Measurements from ENCODE around the gene MEDAG.
"Not testable (repeated sequence)": the region's sequence is repeated elsewhere in the genome, so short reads cannot be mapped to it uniquely, and the experiment has no call there.

MEDAG gene

GRCh38 chr13:30910676-30911075 is 4.6 kb downstream of the MEDAG start:
- no peak for DNase-seq

- DNase-seq, result no peak
Observed at GRCh38 chr13:30915691-30916541, 9.8 kb downstream of the MEDAG start.

DNA sequence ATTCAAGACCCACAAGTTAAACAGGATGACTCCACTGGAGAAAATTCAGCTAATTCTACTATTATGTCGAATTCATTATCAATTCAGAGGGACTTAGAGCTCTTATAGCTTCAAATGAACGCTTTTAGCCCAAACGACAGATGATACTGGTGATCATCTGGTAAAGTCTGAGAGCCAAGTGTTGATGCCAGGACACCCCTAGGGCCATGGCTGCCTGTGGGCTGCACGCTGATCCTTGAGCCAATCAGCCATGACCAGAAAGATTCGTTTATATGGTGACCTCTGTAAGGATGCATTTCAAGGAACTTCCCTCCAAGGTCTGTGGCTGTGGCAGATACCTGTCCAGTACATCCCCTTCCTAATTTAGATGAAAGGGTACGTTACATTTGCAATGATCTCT is 10.9 kb downstream of the MEDAG start:
- no peak for DNase-seq

GRCh38 chr13:30918662-30919405 is 12.8 kb downstream of the MEDAG start:
- no peak for DNase-seq

GRCh38 chr13:30920162-30920909 is 14.3 kb downstream of the MEDAG start:
- no peak for DNase-seq

DNA sequence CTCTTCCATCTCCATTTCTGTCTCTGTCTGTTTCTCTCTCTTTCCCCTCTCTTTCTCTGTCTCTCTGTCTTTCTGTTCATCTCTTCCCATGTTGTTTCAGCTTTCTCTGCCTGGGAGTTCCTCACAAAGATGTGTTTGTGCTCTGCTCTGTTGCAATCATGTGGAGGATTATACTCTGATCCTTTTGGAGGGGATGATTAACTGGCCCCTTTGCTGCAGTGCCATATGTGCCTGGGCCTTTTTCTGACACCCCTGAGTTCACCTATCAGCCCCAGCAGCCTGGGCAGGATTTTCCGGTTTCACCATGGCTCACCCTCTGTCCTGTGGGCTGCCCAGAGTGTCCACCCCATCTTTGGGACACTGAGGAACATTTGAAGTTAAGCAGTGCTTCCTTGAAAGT is 17.3 kb downstream of the MEDAG start:
- DNase-seq, result no peak

GRCh38 chr13:30924721-30925120 is 18.6 kb downstream of the MEDAG start:
- DNase-seq, result no peak

DNA sequence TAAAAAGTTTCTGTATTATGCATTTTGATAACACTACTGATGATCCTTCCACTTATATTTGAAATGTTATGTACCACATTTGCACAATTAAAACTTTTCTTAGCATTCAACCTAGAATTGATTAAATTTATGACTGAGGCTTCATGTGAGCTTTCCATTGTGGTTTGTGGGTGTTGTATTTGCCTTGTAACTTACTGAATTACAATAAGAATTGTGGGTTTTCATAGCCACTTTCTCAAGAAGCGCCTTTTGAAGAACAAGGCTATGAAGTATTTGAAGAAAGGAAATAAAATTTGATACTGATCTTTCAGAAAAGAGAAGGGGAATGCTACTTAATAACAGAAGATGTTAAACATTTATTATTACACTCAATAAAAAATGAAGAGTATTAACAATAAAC is 19.4 kb downstream of the MEDAG start:
- DNase-seq, result no peak

- DNase-seq, result no peak
Observed at GRCh38 chr13:30926781-30927180, 20.7 kb downstream of the MEDAG start.

- not testable (repeated sequence) for DNase-seq
Observed at GRCh38 chr13:30927188-30927587, 21.1 kb downstream of the MEDAG start.

DNA sequence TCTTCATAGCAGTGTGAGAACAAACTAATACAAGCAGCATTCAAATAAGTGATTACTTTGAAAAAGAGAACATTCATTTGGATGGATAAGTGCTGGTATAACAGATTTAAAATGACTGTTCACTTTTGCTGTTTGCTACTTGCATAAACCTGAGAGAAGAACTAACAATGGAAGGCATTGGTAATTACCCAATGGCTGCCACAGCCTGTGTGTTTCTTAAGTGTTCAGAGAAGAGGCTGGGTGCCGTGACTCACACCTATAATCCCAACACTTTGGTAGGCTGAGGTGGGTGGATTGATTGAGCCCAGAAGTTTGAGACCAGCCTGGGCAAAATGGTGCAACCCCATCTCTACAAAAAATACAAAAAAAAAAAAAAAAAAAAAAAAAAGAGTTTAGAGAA is 21.5 kb downstream of the MEDAG start:
- DNase-seq, result no peak

DNA sequence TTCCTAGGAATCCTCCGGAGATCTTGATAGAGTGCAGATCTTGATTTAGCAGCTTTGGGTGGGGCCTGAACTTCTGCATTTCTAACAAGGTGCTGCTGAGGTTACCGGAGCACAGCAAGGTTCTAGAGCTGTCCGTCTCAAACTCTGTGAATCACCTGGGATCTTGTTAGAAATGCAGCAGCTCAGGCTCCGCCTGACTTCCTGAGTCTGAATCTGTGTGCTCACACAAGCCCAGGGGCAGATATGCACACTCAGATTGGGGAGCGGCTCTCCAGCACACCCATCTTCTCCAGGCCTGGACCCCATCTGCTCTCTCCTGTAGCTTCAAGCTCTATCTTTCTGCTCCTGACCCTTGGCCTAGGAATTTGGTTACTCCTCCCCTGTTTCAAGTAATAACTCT is 22.9 kb downstream of the MEDAG start:
- DNase-seq, result no peak

GRCh38 chr13:30932481-30933353 is 26.6 kb downstream of the MEDAG start, which contains the start of gene TEX26:
Gene TEX26, plus strand, starts transcription at chr13:30932656. Its CDS starts 60 bp downstream, at chr13:30932716.
- no peak for DNase-seq

GRCh38 chr13:30933354-30933670 is 27.2 kb downstream of the MEDAG start:
- no peak for DNase-seq

DNA sequence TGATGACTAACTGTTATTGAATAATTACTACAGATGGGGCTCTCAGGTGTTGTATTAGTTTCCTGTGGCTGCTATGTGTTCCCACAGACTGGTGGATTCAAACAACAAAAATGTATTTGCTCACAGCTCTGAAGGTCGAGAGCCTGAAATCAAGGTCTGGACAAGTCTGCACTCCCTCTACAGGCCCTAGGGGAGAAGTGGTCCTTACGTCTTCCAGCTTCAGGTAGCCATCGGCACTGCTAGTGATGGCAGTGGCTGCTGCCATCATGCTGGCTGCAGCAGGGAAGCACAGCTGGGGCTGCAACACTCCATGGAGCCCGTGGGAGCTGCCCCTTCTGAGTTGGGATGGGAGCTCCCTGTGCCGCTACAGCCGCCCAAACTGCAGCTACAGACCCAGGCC is 28.3 kb downstream of the MEDAG start:
- no peak for DNase-seq

DNA sequence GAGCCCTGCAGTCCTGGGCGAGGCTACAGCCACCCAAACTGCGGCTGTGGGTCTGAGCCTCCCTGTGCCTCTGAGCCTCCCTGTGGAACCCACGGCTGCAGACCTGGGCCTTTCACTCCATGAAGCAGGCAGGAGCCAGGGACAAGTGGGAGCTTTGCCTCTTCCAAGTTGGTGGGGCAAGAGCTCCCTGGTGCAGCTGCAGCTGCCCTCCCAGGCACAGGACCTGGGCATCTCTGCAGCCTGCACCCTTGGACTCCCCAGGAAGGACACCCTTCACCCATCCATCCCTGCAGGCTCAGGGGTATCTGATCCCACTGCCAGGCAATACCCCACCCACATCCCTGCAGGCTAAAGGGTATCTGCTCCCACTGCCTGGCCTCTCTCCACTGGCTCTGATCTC is 28.7 kb downstream of the MEDAG start:
- DNase-seq, result no peak

GRCh38 chr13:30936971-30937370 is 30.9 kb downstream of the MEDAG start:
- no peak for DNase-seq

- DNase-seq, result no peak
Observed at GRCh38 chr13:30943881-30944280, 37.8 kb downstream of the MEDAG start.

DNA sequence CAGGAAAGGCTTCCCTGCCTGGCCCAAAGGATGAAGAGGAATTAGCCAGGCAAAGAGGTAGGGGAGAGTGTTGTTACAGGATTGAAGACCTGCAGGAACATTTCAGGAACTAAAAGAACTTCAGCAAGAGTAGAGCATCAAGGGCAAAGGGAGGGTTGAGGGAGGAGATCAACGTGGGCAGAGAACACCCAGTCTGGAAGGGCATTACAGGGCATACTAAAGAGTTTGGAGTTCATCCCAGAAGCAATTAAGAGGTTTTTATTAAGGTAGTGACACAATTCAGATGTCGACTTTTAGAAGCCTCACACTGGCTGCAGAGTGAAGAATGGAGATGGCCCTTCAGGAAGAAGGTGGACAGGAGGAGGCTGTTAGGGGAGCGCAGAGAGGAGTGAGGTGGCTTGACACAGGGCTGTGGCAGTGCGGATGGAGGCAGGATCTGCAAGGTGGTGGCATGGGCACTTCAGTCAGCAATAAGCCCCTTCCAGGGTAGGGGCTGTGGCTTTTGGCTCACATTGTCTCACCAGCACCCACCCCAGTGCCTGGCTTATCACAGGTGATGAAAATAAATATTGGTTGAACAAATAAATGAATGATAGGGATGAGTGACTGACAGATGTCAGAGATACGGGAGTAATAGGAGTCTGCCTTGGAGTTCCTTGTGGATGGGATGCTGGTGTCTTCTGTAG is 51.3 kb downstream of the MEDAG start:
- no peak for DNase-seq

GRCh38 chr13:30959678-30960077 is 53.6 kb downstream of the MEDAG start:
- no peak for DNase-seq

GRCh38 chr13:30963791-30964190 is 57.7 kb downstream of the MEDAG start:
- DNase-seq, result no peak

GRCh38 chr13:30965380-30965779 is 59.3 kb downstream of the MEDAG start:
- no peak for DNase-seq
